ENCODE results near the gene PLXNA4.

- TF ChIP-seq TAF1 (IDR thresholded peaks at IDR 0.05; ENCODE audit: control insufficient read depth, extremely low read depth, insufficient read depth, low read length, severe bottlenecking) (no peak), KAT2B (IDR thresholded peaks at IDR 0.05; ENCODE audit: low read depth, low read length) (no peak), TARDBP (IDR thresholded peaks at IDR 0.05) (no peak)
Observed at GRCh38 chr7:132537456-132538145, 38.7 kb downstream of the PLXNA4 start.
